ENCODE measurements around the gene RAP1GAP.

RAP1GAP gene

GRCh38 chr1:21669258-21670058, at the start of gene RAP1GAP:
TSS of gene RAP1GAP (minus strand) at chr1:21669357. CDS start at chr1:21620032, 49,325 bp downstream.
- Histone ChIP-seq H2AFZ (ENCODE audit: low read length) (no peak within 1 kb of the TSS), H3K4me3 (ENCODE audit: low read length, poor library complexity, severe bottlenecking) (no peak within 1 kb of the TSS), H3F3A (ENCODE audit: low read depth) (no peaks in the 10 kb centered on the region), H3K27me3 (ENCODE audit: insufficient read depth, low read length, poor library complexity, severe bottlenecking) (no peaks in the 10 kb centered on the region), H3K9me3 (ENCODE audit: insufficient read depth, low read depth, low read length) (no peaks in the 10 kb centered on the region), H4K20me1 (ENCODE audit: insufficient read depth, low read length, poor library complexity, severe bottlenecking) (no peaks in the 10 kb centered on the region), H3K4me1 (ENCODE audit: insufficient read depth, low read length, poor library complexity, severe bottlenecking) (peaks cover 11% of the 10 kb centered on the region), H3K79me2 (ENCODE audit: insufficient read depth, low read length) (no peaks in the 10 kb centered on the region), H3K4me2 (ENCODE audit: low read depth, low read length, poor library complexity, severe bottlenecking) (no peak within 1 kb of the TSS), H3K36me3 (ENCODE audit: insufficient read depth, low read length) (no peaks in the 10 kb centered on the region), H3K9me2 (replicated peaks; ENCODE audit: low read depth, low read length) (no peaks in the 10 kb centered on the region), H3K9ac (ENCODE audit: low read depth, low read length, poor library complexity, severe bottlenecking) (no peak within 1 kb of the TSS)
- TF ChIP-seq CTCF (conservative IDR thresholded peaks at IDR 0.05; ENCODE audit: low read length) = no peak
- no peak for TF ChIP-seq EZH2phosphoT487 (IDR thresholded peaks at IDR 0.05; ENCODE audit: borderline replicate concordance)

GRCh38 chr1:21716169-21716568, 47.0 kb upstream of the RAP1GAP start:
- Histone ChIP-seq H3F3A (ENCODE audit: low read depth) (no peaks in the 10 kb centered on the region), H3K36me3 (ENCODE audit: insufficient read depth, low read length) (peaks cover 79% of the 10 kb centered on the region), H3K9me3 (ENCODE audit: insufficient read depth, low read depth, low read length) (no peaks in the 10 kb centered on the region), H3K27me3 (ENCODE audit: insufficient read depth, low read length, poor library complexity, severe bottlenecking) (no peaks in the 10 kb centered on the region), H3K9me2 (replicated peaks; ENCODE audit: low read depth, low read length) (no peaks in the 10 kb centered on the region), H3K4me1 (ENCODE audit: insufficient read depth, low read length, poor library complexity, severe bottlenecking) (no peaks in the 10 kb centered on the region), H2AFZ (ENCODE audit: low read length) (no peak overlapping the region), H4K20me1 (ENCODE audit: insufficient read depth, low read length, poor library complexity, severe bottlenecking) (no peaks in the 10 kb centered on the region), H3K9ac (ENCODE audit: low read depth, low read length, poor library complexity, severe bottlenecking) (no peak overlapping the region), H3K79me2 (ENCODE audit: insufficient read depth, low read length) (no peaks in the 10 kb centered on the region), H3K4me2 (ENCODE audit: low read depth, low read length, poor library complexity, severe bottlenecking) (no peak overlapping the region), H3K4me3 (ENCODE audit: low read length, poor library complexity, severe bottlenecking) (no peak overlapping the region)
- TF ChIP-seq EZH2phosphoT487 (IDR thresholded peaks at IDR 0.05; ENCODE audit: borderline replicate concordance) (no peak), CTCF (conservative IDR thresholded peaks at IDR 0.05; ENCODE audit: low read length) (no peak)

GRCh38 chr1:21707891-21708290, 38.7 kb upstream of the RAP1GAP start:
- no peaks in the 10 kb centered on the region for H4K20me1 ChIP-seq (ENCODE audit: insufficient read depth, low read length, poor library complexity, severe bottlenecking)
- H3K9ac ChIP-seq (ENCODE audit: low read depth, low read length, poor library complexity, severe bottlenecking) = no peak overlapping the region
- H3F3A ChIP-seq (ENCODE audit: low read depth) = no peaks in the 10 kb centered on the region
- no peaks in the 10 kb centered on the region for H3K79me2 ChIP-seq (ENCODE audit: insufficient read depth, low read length)
- peaks cover 40% of the 10 kb centered on the region; the same call in 1 of the 2 replicates for H3K36me3 ChIP-seq (ENCODE audit: insufficient read depth, low read length)
- no peak overlapping the region for H3K4me2 ChIP-seq (ENCODE audit: low read depth, low read length, poor library complexity, severe bottlenecking)
- TF ChIP-seq EZH2phosphoT487 (IDR thresholded peaks at IDR 0.05; ENCODE audit: borderline replicate concordance) (no peak), CTCF (conservative IDR thresholded peaks at IDR 0.05; ENCODE audit: low read length) (no peak)
- no peaks in the 10 kb centered on the region for H3K9me3 ChIP-seq (ENCODE audit: insufficient read depth, low read depth, low read length)
- H2AFZ ChIP-seq (ENCODE audit: low read length) = no peak overlapping the region
- no peak overlapping the region for H3K4me3 ChIP-seq (ENCODE audit: low read length, poor library complexity, severe bottlenecking)
- H3K27me3 ChIP-seq (ENCODE audit: insufficient read depth, low read length, poor library complexity, severe bottlenecking) = no peaks in the 10 kb centered on the region
- no peaks in the 10 kb centered on the region for H3K9me2 ChIP-seq (replicated peaks; ENCODE audit: low read depth, low read length)
- no peaks in the 10 kb centered on the region for H3K4me1 ChIP-seq (ENCODE audit: insufficient read depth, low read length, poor library complexity, severe bottlenecking)

All from Loucy (cell line).